Activated CD4-positive, CD25-positive, alpha-beta regulatory T cell treated with anti-CD3 and anti-CD28 coated beads, Interleukin-2, amount 50 U/mL, for 16 hours (primary cell): ENCODE data around the gene TNFAIP8L2.
A peak's percentile ranks its signal among the peaks of the same experiment; 100 is the strongest.
"Not testable (repeated sequence)": the region's sequence is repeated elsewhere in the genome, so short reads cannot be mapped to it uniquely, and the experiment has no call there.

Experiments used
- DNase-seq: peaks from one replicate; pipeline ENCODE4 v3.0.0-alpha.2; 2020; ENCODE audit warnings: low read depth, low spot score

The TNFAIP8L2 gene

DNA sequence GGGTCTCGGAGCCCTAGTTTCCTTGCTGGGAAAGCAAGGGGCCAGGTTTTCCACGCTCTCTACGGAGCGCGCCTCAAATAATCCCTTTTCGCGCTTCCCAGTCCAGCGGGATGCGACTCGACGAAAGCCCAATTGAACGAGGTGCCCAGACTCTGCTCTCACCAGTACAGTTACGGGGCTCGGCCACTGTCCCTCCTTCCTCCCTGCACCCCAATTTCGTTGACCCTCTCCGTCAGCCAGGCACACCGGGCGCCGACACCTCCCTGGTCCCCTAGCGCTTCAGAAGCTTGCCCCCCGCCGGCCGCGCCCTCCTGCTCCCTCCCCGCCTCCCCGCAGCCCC, 10.4 kb upstream of the TNFAIP8L2 start:
- no peak for DNase-seq

DNA sequence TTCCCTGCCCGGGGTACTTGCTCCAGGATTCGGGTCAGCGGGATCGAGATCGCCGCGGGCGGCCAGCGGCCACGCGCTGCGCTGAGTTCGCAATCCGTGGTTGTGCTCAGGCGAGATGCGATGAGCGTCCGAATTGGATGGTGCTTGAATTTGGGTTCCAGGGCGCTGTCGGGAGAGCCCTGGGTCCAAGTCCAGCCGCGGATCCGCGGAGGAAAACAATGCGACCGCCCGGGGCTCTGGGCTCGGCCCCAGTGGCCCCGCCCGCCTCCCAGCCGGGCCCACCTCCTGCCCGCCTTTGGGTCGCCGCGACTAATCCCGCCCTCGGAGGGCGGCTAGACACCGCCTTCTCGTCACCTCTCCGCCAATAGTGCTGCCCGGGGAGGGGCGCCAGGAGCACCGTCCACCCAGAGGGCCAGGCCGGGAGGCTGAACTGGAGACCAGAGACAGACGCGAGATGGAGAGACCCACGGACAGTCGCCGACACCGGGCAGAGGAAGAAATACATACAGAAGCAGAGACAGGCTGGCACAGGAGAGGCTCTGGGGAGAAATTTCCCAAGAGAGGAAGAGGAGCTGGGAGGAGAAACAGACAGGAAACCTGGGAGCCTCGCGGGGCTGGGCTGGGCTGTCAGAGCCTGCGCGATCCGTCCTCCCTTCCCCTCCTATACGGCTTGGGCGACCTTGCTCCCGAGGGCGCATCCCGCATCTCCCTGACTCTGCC, 9.9 kb upstream of the TNFAIP8L2 start, which contains the start of gene SEMA6C:
Gene SEMA6C, minus strand, starts transcription at position 220 of the 720 bp plus-strand sequence. CDS start 4,010 bp downstream, outside the sequence.
- peak; percentile 79 for DNase-seq

DNA sequence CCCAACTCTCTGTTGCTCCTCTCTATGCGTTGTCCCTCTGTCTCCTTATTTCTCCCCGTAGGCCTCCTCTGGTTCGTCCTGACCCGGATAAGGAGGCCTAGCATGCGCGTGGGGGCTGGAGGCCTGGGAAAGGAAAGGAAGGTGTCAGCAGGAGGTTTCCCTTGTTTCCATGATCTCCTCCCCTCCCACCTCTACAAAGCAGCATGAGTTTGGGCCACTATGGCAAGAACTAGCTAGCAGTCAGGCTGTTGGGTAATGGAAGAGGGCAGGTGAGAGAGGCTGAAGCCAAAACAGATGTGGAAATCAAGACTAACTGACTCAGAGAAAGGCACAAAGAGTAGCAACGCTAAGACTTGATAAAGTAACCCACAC, 9.3 kb upstream of the TNFAIP8L2 start:
- no peak for DNase-seq

DNA sequence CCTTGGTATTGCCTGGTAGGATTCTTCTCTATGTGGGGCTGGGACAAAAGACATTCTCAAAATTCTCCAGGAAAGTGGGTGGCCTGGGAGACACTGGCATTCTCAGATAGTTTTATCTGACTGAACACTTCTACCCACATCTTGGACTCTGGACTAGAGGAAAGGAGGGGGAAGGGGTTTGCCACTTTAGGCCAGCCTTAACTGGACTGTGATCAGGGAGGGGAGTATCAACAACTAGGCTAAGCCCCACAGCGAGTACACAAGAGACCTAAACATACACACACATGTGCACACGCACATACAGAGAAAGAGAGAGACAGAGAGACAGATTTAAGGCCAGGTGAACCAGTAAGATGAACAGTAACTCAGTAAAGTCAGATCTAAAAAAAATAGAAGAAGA, 8.8 kb upstream of the TNFAIP8L2 start:
- no peak for DNase-seq

DNA sequence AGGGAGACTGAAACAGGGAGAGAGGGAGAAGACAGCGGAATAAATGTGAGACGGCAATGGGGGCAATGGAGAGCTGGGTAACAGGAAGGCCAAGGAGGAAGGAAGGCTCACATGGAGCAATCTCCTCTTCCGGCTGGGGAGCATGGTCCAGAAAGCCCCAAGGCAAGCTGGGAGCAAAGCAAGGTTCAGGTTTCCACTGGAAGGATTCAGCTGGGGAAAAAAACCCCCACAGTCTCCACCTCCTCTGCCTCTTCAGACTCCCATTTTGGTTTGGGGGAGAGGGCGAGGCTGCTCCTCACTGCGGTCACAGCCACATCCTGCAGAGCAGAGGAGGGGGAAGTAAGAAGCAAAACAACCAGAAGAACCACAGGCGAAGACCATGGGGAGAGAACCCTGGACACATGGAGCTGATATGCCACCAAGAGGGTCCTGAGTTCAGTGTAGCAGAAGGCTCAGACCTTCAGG, 650 bp downstream of the TNFAIP8L2 start:
- peak; percentile 23 for DNase-seq

DNA sequence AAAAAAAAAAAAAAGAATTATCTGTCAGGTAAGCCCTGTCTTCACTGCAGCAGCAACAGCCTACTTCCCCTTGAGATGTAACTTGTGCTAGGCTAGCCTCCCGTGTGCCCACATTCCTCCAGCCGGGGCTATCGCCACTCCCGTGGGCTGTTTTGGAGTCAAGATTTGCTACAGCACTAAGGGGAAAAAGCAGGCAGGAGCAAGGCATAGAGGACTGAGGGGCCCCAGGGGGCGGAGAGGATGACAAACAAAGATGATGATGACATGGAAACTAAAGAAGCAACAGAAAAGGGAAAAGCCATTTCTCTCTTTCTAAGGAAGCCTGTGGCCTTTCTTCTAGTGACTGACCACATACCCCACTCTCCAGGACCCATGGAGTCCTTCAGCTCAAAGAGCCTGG, 1.9 kb downstream of the TNFAIP8L2 start:
- no peak for DNase-seq

DNA sequence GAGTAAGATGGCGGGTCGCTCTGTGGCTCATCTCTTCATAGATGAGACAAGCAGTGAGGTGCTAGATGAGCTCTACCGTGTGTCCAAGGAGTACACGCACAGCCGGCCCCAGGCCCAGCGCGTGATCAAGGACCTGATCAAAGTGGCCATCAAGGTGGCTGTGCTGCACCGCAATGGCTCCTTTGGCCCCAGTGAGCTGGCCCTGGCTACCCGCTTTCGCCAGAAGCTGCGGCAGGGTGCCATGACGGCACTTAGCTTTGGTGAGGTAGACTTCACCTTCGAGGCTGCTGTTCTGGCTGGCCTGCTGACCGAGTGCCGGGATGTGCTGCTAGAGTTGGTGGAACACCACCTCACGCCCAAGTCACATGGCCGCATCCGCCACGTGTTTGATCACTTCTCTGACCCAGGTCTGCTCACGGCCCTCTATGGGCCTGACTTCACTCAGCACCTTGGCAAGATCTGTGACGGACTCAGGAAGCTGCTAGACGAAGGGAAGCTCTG, 2.4 kb downstream of the TNFAIP8L2 start:
- no peak for DNase-seq

DNA sequence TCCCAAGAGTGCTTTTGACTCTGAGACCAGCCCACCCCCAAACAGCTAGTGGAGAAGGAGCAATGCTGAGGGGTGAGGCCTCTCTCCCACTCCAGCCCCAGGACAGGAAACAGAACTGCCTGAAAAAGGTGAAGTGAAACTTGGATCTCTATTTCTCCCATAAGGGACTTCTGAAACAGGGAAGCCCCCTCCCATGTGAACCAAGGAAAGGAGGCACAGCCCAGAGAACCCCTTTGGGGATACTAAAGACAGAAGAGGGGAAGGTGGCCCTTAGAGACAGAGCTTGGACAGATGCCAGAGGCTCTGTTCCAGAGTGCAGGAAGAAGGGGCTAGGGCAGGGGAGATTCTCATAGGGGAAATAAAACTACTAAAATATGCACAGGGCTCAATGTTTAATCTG, 2.9 kb downstream of the TNFAIP8L2 start:
- no peak for DNase-seq

DNA sequence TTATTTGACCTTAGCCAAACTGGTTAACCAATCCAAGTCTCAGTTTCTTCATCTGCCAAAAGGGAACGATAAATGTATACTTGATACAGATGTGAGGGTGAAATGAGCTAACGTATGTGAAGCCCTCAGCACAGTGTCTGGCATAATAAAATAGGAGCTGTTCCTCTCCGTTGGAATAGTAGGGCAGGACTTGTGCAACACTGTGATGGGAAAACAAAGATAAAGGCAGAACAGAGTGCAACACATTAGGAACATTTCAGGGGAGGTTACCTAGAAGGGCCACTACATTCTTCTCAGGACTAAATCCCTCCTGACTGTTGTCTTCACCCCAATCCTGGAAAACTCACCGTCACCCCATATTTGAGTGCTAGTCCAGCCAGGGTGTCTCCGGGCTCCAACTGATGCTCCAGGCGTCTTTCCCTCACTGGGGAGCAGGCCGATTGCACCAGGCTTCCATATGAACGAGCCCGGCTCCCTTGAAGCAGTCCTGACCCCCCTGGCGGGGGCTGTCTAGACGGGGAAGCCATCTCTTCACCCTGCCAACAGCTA, 8.4 kb downstream of the TNFAIP8L2 start:
- DNase-seq, result no peak

DNA sequence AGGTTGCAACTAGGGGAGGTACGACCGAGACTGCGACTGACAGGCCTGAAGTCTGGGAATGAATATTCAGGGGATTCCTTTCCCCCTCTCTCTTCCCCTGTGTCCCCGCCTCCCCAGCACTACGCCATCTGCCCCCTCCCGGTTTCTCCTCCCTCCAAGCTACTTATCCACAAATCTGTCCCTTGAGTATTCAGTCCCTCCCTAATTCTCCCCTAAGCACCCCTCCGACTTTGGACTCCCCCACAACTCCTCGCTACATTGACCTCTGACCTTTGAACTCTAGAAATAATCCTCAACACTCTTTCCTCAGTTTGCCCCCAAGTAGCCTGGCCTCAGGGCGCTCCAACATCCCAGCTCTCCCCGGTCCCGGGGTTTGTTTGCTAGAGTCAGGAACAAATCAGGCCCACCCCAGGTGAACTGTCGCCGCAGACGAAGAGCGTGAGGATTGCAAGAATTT, 8.9 kb downstream of the TNFAIP8L2 start:
- DNase-seq, result no peak

DNA sequence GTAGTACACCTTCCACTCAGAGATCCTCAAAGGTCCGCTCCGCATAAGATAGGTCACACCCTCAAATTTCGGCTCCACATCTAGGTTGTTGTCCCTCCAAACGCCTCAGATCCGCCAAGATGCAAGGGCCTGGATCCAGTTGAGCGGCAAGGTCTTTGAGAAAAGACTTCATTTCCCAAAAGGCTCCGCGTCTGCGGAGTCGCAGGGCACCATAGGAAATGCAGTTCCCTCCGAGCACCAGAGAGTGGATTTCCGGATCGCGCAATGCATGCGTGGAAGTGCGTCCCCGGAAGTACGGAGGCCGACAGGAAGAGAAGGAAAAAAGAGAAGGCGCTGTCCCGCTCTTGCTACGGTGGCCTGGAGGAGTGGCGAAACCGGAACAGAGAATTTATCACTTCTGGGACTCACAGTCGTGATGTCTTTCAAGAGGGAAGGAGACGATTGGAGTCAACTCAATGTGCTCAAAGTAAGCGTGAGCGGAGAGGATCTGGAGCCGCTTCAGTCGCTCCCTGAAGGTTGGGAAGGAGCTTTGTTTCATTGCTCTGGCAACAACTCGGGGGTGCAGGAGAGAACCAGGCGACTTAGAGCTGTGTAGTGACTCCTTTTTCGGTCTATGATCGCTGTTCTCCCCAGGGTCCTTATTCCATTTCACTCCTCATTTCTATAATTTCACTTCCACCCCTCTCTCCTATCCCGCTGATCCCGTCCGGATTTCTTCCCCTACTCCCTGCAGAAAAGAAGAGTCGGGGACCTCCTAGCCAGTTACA, 9.5 kb downstream of the TNFAIP8L2 start, which contains the start of the genes LYSMD1 and SCNM1:
Gene LYSMD1, minus strand, starts transcription at position 165 of the 767 bp plus-strand sequence. CDS start 644 bp downstream, outside the sequence.
Gene SCNM1, plus strand, starts transcription at position 407 of the 767 bp plus-strand sequence. Its CDS starts 9 bp downstream, at position 416.
- peak; percentile 96 for DNase-seq

DNA sequence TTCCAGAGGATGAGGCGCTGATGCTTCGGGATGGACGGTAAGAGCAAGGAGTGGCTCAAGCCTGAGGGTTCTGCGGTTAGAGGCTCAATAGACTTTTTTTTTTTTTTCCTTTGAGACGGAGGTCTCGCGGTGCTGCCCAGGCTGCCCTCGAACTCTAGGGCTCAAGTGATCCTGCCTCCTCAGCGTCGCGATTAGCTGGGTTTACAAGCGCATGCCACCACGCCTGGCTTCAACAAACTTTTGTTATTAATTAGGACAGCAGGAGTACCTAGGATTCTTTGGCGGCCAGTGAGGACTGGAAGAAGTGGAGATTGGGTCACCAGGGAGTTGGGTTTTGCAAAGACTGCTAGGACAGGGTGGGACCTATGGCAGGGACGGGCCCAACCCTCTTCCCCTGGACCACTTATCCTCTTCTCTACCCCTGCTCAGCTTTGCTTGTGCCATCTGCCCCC, 10.1 kb downstream of the TNFAIP8L2 start:
- DNase-seq, result no peak

DNA sequence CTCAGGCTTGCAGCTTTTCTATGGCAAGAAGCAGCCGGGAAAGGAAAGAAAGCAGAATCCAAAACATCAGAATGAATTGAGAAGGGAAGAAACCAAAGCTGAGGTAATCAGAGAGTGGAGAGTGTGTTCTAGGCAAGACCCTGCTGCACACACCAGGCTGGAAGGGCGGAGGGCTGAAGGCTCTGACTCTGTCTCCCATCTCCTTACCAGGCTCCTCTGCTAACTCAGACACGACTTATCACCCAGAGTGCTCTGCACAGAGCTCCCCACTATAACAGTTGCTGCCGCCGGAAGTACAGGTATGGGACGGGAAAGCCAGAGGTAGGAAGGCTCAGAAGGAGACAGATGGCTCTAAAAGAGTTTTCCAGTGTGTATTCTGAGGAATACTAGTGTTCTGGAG, 10.7 kb downstream of the TNFAIP8L2 start:
- no peak for DNase-seq

DNA sequence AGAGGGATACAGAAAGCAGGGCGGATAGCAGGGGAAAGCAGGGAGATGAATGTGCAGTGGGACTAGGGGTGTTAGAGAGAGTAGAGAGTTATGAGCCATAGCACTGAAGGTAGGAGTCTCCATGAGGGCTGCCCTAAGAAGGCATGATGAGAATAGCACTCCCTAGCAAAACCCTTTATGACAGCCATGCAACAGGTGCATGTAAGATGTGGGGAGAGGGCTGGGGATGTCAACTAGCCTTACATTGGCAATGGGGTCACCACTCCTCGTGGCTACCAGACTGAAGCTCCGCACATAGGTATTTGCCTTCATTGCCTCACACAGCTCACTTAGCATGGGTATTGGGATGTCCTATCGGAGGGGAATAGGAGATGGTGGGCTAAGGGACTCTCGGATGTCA, 14.7 kb downstream of the TNFAIP8L2 start:
- DNase-seq, result no peak

DNA sequence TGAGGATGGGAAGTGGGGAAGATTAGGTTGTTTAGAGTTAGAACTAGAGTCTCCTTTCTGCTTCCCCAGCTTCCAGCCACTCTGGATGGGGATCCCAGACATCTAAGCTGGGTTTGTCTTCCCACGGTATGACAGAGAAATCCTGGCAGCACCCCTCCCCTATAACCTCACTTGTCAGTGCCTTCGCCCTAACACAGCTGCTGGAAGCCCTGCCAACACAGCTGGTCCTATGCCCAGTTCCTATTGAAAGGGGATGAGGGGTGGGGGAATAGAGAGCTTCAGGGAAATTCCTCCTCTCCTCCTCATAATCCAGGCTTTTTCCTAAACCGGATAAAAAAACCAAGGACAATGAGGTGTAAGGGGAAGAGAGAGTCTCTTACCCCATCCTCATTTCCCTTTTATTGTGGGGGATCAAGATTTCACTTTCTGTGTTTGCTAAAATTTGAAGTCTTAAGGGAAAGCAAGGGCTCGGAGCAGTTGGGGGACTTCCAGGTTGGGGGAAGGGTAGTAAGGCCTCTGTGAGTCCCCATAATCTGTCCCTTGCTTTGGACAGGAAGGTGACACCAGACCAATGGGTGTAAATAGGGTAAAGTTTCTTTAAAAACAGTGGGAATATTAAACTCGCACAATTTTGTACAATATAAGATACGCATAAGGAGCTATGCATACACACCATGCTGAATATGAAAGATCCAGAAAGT, 18.7 kb downstream of the TNFAIP8L2 start:
- no peak for DNase-seq

DNA sequence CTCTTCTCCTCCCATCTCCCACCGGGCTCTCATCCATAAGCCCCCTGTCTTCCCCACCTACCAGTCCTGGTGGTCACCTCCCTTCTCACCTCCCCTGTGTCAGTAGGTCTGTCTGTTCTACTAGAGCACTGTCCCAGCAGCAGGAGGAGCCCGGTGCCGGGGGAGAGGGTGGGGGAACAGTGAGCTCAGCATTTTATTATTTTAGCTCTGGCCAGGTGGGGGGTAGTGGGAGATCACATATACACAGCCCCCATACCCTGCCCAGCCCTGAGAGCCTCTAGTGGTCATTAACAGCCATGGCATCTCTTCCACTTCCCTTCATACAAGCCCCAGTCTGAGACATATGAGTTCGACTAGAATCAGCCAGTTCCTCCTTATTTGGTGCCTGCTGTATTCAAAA, 19.4 kb downstream of the TNFAIP8L2 start, which contains the start of gene TMOD4:
Gene TMOD4, minus strand, starts transcription at position 119 of the 400 bp plus-strand sequence. CDS start 1,106 bp downstream, outside the sequence.
- no peak for DNase-seq

DNA sequence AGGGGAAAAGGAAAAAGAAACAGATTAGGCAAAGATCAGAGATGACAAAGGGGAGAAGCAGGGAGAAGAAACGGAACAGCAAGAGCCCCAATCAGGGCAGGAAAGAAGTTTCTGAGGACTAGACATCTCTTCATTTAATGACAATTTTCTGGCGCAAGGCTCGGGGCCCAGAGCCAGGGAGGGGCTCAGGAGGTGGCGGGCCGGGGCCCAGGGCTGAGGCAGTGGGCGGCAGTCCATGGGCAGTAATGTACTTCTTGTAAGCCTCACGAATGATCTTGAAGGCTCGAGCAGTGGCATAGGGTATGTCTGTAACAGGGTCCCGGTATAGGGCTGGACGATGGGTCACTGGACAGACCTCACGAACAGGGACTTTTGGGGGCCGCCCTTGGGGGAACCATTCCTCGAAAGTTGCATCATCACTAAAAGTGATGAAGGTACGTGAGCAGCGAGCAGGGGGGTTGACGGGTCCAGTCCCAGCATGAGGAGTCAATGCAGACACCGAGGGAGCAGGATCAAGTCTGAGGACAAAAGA, 20.1 kb downstream of the TNFAIP8L2 start:
- DNase-seq, result no peak

DNA sequence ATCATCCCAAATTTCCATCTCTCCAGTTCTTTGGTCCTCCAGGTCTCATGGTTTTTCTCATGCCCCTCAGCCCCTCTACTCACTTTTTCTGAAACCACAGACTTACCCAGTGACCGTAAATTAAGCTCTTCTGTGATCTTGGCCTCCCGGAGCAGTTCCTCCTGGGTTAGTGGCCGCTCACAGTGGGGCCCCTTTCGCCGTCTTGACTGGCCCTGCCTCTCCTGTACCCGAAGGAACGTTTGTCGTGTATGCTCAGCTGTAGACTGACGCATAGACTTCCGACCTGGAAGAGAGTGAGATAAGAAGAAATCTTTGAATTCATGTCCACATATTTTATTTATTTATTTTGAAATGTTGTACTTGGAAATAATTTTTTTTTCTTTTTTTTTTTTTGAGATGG, 27.8 kb downstream of the TNFAIP8L2 start:
- DNase-seq, result no peak

DNA sequence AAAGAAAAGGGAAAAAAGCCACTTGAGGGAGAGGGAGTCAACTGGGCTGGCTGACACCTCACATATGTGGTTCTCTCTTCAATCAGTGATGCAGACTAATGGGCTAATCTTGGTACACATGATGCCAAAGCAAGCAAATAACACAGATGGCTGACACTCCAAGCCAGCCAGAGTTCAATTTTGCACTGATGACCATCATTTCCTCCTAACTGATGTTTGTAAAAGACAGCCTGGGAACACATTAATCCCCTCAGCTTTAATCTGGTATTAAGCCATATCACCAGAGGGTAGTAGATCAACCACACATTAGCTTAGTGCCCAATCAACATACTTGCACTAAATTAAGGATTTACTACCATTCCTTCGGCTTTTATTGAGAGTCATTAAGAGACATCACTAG, 30.8 kb downstream of the TNFAIP8L2 start:
- no peak for DNase-seq

DNA sequence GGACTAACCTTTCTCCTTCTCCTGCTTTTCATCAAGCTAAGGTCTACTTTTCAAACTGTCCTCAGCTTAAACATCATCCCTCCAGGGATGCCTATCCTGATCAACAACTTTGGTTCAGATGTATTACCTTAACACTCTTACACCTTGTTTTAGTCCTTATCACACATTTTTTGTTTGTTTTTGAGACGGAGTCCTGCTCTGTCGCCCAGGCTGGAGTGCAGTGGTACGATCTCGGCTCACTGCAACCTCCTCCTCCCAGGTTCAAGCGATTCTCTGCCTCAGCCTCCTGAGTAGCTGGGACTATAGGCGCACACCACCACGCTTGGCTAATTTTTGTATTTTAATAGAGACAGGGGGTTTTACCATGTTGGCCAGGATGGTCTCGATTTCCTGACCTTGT, 32.2 kb downstream of the TNFAIP8L2 start:
- not testable (repeated sequence) for DNase-seq
